ENCODE data around the gene MOV10. TPM values are rescaled to one million over a fixed set of nuclear protein-coding genes. Genes with fewer than 3 reads are reported as not detected.

MOV10 gene
- total and polyA plus RNA-seq, 10 of the 15 experiments (the other 5 are each of a cell fraction or from before 2014, with no cell fraction given): 21.0 to 80.3 (median 49.8) TPM

DNA sequence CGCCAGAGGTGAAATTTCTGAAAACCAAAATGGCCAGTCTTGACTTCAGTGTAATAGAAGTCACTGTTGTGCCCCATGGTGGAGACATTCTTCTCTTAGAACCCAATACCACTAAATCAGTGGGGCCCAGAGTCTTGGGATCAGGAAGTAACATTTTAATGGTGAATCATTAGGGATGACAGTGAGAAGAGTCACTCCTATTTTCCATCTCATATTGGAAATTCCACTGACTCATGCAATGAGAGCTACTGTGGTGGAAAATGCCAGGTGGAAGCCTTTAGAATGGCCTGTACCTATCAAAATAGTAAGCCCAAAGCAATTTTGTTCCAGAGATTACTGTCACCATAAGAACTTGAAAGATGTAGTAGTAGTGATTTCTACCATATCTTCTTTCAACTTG, 61.3 kb downstream of the MOV10 start:
- H3K9me3 ChIP-seq (replicated peaks; ENCODE audit: control insufficient read depth, insufficient read depth, low read length): no peaks in the 10 kb centered on the region
- DNase-seq (ENCODE audit: low read depth, low spot score): no peak
- H3K27ac ChIP-seq (ENCODE audit: control insufficient read depth, insufficient read depth): no peak overlapping the region
- ChIA-PET POLR2A (no interaction called here), CTCF (interaction anchor here (1.0 to 4.9 kb wide), 2 partner anchors 17 to 68 kb away, joined by 3 to 33 read pairs; partner anchors contain the start of gene PPM1J), SMC1A (ENCODE audit: uncharacterized antibody, unreplicated experiment) (no interaction called here), RAD21 (ENCODE audit: unreplicated experiment) (no interaction called here)
- no peaks in the 10 kb centered on the region for H3K36me3 ChIP-seq (ENCODE audit: control insufficient read depth in 2 of 2, insufficient read depth in 2 of 2, low read length in 1 of 2)
- no peak overlapping the region for H2AFZ ChIP-seq (ENCODE audit: control insufficient read depth, low read depth, low read length)
- intact Hi-C loops (cut with micrococcal nuclease; ENCODE audit: unreplicated experiment) (no loop called here), in situ Hi-C loops (cut with MboI) (no loop called here)
- 94% methylated on average over 1 of the region's 1 CpG for WGBS (ENCODE audit: insufficient coverage, insufficient replicate concordance, low lambda C conversion rate, missing lambda C conversion rate)
- H4K20me1 ChIP-seq (ENCODE audit: control insufficient read depth, insufficient read depth): no peaks in the 10 kb centered on the region
- FAIRE-seq: no peak
- no peak for ATAC-seq
- H3K4me2 ChIP-seq (ENCODE audit: control insufficient read depth, insufficient read depth): no peak overlapping the region
- no peak overlapping the region for H3K4me3 ChIP-seq
- no peaks in the 10 kb centered on the region for H3K79me2 ChIP-seq (ENCODE audit: control insufficient read depth, insufficient read depth, low read length)
- BruUV-seq (replicated peaks): no TSS peak
- no peaks in the 10 kb centered on the region for H3K4me1 ChIP-seq (ENCODE audit: control insufficient read depth, insufficient read depth, low read length)
- TF ChIP-seq POLR2A (IDR thresholded peaks at IDR 0.05; ENCODE audit: low read depth, low read length): no peak
- TF ChIP-seq POU2F2 (IDR thresholded peaks at IDR 0.05; ENCODE audit: borderline replicate concordance, low read depth, low read length): no peak
- no peak for TF ChIP-seq SRF (IDR thresholded peaks at IDR 0.05; ENCODE audit: low read depth in 2 of 2, low read length in 2 of 2)
- no peak for TF ChIP-seq SREBF2 (IDR thresholded peaks at IDR 0.05; ENCODE audit: low read length)
- TF ChIP-seq BRCA1 (IDR thresholded peaks at IDR 0.05; ENCODE audit: low read depth, low read length): no peak
- no peak for TF ChIP-seq GATAD2B (conservative IDR thresholded peaks at IDR 0.05; ENCODE audit: low read depth)
- TF ChIP-seq MEF2A (IDR thresholded peaks at IDR 0.05; ENCODE audit: insufficient read depth, low read depth, low read length): no peak
- TF ChIP-seq ZNF384 (IDR thresholded peaks at IDR 0.05; ENCODE audit: borderline replicate concordance, low read depth, low read length): no peak
- TF ChIP-seq MEF2B (IDR thresholded peaks at IDR 0.05; ENCODE audit: partially characterized antibody, poor library complexity, severe bottlenecking): no peak
- no peak for TF ChIP-seq PAX5 (IDR thresholded peaks at IDR 0.05; ENCODE audit: borderline replicate concordance, low read depth, low read length)
- no peak for TF ChIP-seq RBBP5 (conservative IDR thresholded peaks at IDR 0.05)
- TF ChIP-seq SP1 (IDR thresholded peaks at IDR 0.05; ENCODE audit: low read depth, low read length): no peak
- TF ChIP-seq CBX5 (IDR thresholded peaks at IDR 0.05; ENCODE audit: low read depth): no peak
- TF ChIP-seq, protein P1, sequence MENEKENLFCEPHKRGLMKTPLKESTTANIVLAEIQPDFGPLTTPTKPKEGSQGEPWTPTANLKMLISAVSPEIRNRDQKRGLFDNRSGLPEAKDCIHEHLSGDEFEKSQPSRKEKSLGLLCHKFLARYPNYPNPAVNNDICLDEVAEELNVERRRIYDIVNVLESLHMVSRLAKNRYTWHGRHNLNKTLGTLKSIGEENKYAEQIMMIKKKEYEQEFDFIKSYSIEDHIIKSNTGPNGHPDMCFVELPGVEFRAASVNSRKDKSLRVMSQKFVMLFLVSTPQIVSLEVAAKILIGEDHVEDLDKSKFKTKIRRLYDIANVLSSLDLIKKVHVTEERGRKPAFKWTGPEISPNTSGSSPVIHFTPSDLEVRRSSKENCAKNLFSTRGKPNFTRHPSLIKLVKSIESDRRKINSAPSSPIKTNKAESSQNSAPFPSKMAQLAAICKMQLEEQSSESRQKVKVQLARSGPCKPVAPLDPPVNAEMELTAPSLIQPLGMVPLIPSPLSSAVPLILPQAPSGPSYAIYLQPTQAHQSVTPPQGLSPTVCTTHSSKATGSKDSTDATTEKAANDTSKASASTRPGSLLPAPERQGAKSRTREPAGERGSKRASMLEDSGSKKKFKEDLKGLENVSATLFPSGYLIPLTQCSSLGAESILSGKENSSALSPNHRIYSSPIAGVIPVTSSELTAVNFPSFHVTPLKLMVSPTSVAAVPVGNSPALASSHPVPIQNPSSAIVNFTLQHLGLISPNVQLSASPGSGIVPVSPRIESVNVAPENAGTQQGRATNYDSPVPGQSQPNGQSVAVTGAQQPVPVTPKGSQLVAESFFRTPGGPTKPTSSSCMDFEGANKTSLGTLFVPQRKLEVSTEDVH (IDR thresholded peaks at IDR 0.05; ENCODE audit: low read depth, partially characterized antibody): no peak
- TF ChIP-seq ZSCAN29 (IDR thresholded peaks at IDR 0.05): no peak
- no peak for TF ChIP-seq ATF7 (IDR thresholded peaks at IDR 0.05; ENCODE audit: low read depth)
- TF ChIP-seq STAT1 (conservative IDR thresholded peaks at IDR 0.05): no peak
- TF ChIP-seq IKZF1 (conservative IDR thresholded peaks at IDR 0.05): no peak
- no peak for TF ChIP-seq BACH1 (IDR thresholded peaks at IDR 0.05; ENCODE audit: borderline replicate concordance)
- H3K27me3 ChIP-seq (replicated peaks in 1 of 2; ENCODE audit: control insufficient read depth in 2 of 2, insufficient read depth in 2 of 2, low read length in 1 of 2): no peaks in the 10 kb centered on the region; a peak in 1 of 4 replicates
- no peak overlapping the region for H3K9ac ChIP-seq (ENCODE audit: control insufficient read depth, insufficient read depth, low read length)

Data from GM12878 (cell line).